Uterus (tissue), 2 donors: Measurements from ENCODE around the gene CLDND1.
"Not testable (repeated sequence)": the region's sequence is repeated elsewhere in the genome, so short reads cannot be mapped to it uniquely, and the experiment has no call there.

ENCODE experiments used
- POLR2A ChIP-seq, 2 donors: fragments of 450-650 bp; IDR thresholded peaks; one replicate each; pipeline ENCODE4 v1.6.1; 2016; ENCODE audit warnings: antibody characterized with exemption in 2 of 2, mild to moderate bottlenecking in 1 of 2, moderate library complexity in 1 of 2
- TF ChIP-seq, protein P1 (sequence below), 4 experiments: fragments of 200-600 bp in 2 of 4; fragments of 450-650 bp in 2 of 4; sonication (generic) in 2 of 4; IDR thresholded peaks; one replicate each; pipeline ENCODE4 v1.5.1; 2016 to 2019; ENCODE audit warnings: antibody characterized with exemption in 4 of 4, mild to moderate bottlenecking in 2 of 4, moderate library complexity in 1 of 4

DNA sequence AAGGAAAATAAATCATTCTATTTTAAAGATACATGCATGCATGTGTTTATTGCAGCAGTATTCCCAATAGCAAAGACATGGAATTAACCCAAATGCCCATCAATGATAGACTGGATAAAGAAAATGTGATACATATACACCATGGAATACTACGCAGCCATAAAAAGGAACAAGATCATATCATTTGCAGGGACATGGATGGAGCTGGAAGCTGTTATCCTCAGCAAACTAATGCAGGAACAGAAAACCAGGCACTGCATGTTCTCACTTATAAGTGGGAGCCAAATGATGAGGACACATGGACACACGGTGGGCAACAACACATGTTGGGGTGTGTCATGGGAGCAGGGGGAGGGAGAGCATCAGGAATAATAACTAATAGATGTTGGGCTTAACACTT is 37.1 kb upstream of the CLDND1 start:
- TF ChIP-seq, protein P1, sequence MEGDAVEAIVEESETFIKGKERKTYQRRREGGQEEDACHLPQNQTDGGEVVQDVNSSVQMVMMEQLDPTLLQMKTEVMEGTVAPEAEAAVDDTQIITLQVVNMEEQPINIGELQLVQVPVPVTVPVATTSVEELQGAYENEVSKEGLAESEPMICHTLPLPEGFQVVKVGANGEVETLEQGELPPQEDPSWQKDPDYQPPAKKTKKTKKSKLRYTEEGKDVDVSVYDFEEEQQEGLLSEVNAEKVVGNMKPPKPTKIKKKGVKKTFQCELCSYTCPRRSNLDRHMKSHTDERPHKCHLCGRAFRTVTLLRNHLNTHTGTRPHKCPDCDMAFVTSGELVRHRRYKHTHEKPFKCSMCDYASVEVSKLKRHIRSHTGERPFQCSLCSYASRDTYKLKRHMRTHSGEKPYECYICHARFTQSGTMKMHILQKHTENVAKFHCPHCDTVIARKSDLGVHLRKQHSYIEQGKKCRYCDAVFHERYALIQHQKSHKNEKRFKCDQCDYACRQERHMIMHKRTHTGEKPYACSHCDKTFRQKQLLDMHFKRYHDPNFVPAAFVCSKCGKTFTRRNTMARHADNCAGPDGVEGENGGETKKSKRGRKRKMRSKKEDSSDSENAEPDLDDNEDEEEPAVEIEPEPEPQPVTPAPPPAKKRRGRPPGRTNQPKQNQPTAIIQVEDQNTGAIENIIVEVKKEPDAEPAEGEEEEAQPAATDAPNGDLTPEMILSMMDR (IDR thresholded peaks at IDR 0.05) = not testable (repeated sequence)
- TF ChIP-seq POLR2A (IDR thresholded peaks at IDR 0.05) = not testable (repeated sequence)
